ENCODE data around the gene MYLK. TPM values are rescaled to one million over a fixed set of nuclear protein-coding genes. Genes with fewer than 3 reads are reported as not detected.

The MYLK gene
- total and polyA plus RNA-seq, 2 donors (not counting 1 experiment from before 2014, with no cell fraction given) = 0.51 TPM; not detected in 1

DNA sequence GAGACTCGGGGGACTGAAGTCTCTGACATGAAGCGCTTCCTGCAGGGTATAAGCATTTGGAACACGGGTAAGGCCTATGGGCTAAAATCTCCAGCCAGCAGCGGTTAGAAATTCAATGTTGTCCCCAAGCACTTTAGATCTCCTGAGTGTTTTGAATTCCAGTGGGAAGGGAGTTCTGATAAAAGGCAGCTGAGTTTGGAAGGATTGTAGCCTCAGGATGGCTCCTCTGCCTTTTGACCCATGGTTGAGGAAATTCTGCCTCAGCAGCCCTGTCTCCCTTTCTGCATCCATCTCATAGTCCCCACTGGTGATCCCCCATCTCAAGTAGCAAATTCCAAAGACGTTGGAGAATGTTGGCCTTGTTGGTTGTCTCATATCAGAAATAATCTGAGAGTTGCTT, 275.1 kb downstream of the MYLK start:
- no peak overlapping the region for H3K4me3 Mint-ChIP-seq
- no peaks in the 10 kb centered on the region for H3K9me3 ChIP-seq (ENCODE audit: control extremely low read depth in 1 of 3, control insufficient read depth in 2 of 3, insufficient read depth in 1 of 3, low read length in 2 of 3)
- intact Hi-C loops (cut with micrococcal nuclease) = no loop called here
- H3K4me2 ChIP-seq (replicated peaks; ENCODE audit: low read depth, low read length, poor library complexity, severe bottlenecking) = no peak overlapping the region
- H3K4me1 Mint-ChIP-seq = peaks cover 29% of the 10 kb centered on the region
- no peak overlapping the region for H3K9ac ChIP-seq (ENCODE audit: low read length)
- no peaks in the 10 kb centered on the region for H3K27me3 Mint-ChIP-seq
- 78% methylated on average over 4 of the region's 5 CpGs for WGBS (ENCODE audit: insufficient coverage)
- peaks cover 0 to 6% of the 10 kb centered on the region in 2 experiments for H3K36me3 ChIP-seq (replicated peaks in 1 of 2; ENCODE audit: control extremely low read depth in 1 of 2, control insufficient read depth in 1 of 2, extremely low read depth in 1 of 2, insufficient read depth in 2 of 2, low read length in 1 of 2)
- DNase-seq (no peak), ATAC-seq (ENCODE audit: low read depth) (no peak)
- no peak overlapping the region for H3K4me3 ChIP-seq (ENCODE audit: control extremely low read depth in 1 of 5, extremely low read depth in 1 of 5, insufficient read depth in 1 of 5, low read depth in 2 of 5, low read length in 4 of 5)
- no peak overlapping the region for H3K27ac Mint-ChIP-seq
- H4K20me1 ChIP-seq (ENCODE audit: control insufficient read depth, insufficient read depth, low read length, poor library complexity, severe bottlenecking) = no peaks in the 10 kb centered on the region
- peaks cover 11 to 12% of the 10 kb centered on the region in 2 donors for H3K4me1 ChIP-seq (ENCODE audit: control insufficient read depth in 2 of 2, insufficient read depth in 2 of 2, low read length in 2 of 2)
- no peaks in the 10 kb centered on the region for H3K27me3 ChIP-seq (replicated peaks in 1 of 4; ENCODE audit: control extremely low read depth in 1 of 4, control insufficient read depth in 3 of 4, insufficient read depth in 4 of 4, low read length in 3 of 4)
- no peaks in the 10 kb centered on the region for H3K9me3 Mint-ChIP-seq (ENCODE audit: insufficient read depth)
- no peak overlapping the region for H3K27ac ChIP-seq (ENCODE audit: low read length in 2 of 2)
- TF ChIP-seq EZH2 (IDR thresholded peaks at IDR 0.05; ENCODE audit: borderline replicate concordance, insufficient read depth, low read depth, low read length, poor library complexity, severe bottlenecking) = no peak
- TF ChIP-seq, protein P1, sequence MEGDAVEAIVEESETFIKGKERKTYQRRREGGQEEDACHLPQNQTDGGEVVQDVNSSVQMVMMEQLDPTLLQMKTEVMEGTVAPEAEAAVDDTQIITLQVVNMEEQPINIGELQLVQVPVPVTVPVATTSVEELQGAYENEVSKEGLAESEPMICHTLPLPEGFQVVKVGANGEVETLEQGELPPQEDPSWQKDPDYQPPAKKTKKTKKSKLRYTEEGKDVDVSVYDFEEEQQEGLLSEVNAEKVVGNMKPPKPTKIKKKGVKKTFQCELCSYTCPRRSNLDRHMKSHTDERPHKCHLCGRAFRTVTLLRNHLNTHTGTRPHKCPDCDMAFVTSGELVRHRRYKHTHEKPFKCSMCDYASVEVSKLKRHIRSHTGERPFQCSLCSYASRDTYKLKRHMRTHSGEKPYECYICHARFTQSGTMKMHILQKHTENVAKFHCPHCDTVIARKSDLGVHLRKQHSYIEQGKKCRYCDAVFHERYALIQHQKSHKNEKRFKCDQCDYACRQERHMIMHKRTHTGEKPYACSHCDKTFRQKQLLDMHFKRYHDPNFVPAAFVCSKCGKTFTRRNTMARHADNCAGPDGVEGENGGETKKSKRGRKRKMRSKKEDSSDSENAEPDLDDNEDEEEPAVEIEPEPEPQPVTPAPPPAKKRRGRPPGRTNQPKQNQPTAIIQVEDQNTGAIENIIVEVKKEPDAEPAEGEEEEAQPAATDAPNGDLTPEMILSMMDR (IDR thresholded peaks at IDR 0.05) = no peak
- H3K79me2 ChIP-seq (ENCODE audit: control insufficient read depth, insufficient read depth, low read length) = no peaks in the 10 kb centered on the region
- ChIA-PET POLR2A (no interaction called here), CTCF (no interaction called here)
- no peak overlapping the region for H2AFZ ChIP-seq (ENCODE audit: insufficient read depth, low read depth, low read length, poor library complexity, severe bottlenecking)

DNA sequence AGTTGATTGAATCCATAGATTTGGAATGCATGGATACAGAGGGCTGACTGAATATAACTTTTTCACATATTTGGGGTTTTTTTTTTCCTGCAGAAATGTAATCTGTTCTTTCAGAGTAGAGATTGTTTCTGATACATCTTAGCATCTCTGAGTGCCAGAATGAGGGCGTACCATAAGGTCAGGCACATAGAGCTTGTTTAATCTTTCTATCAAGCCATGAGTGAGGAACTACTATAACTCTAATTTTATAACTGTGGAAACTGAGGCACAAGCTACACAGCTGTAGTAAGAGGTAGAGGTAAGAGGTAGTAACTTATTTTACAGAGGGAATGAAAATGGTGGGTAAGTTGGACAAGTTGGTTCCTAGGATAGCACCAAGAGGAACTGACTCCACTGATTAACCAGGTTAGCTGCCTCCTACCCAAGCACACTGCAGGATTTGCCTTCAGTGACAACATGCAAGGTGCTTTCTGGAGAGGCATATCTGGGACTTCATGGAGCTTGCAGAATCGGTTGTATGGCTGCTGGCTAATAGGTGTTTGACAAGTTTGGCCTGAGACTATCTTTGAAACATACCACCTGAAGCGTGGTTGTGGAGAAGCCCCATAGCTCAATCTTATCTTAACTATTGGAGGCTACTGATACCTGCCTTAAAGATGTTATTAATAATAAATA, 275.7 kb downstream of the MYLK start:
- no peaks in the 10 kb centered on the region for H3K27me3 ChIP-seq (replicated peaks in 1 of 4; ENCODE audit: control extremely low read depth in 1 of 4, control insufficient read depth in 3 of 4, insufficient read depth in 4 of 4, low read length in 3 of 4)
- ATAC-seq (ENCODE audit: low read depth) = no peak
- no peak overlapping the region for H3K27ac ChIP-seq (ENCODE audit: low read length in 2 of 2)
- no peaks in the 10 kb centered on the region for H3K9me3 ChIP-seq (ENCODE audit: control extremely low read depth in 1 of 3, control insufficient read depth in 2 of 3, insufficient read depth in 1 of 3, low read length in 2 of 3)
- DNase-seq = no peak
- no peaks in the 10 kb centered on the region for H3K79me2 ChIP-seq (ENCODE audit: control insufficient read depth, insufficient read depth, low read length)
- peaks cover 11 to 12% of the 10 kb centered on the region in 2 donors for H3K4me1 ChIP-seq (ENCODE audit: control insufficient read depth in 2 of 2, insufficient read depth in 2 of 2, low read length in 2 of 2)
- Mint-ChIP-seq H3K4me1 (peaks cover 29% of the 10 kb centered on the region), H3K9me3 (ENCODE audit: insufficient read depth) (no peaks in the 10 kb centered on the region), H3K27ac (no peak overlapping the region), H3K27me3 (no peaks in the 10 kb centered on the region), H3K4me3 (no peak overlapping the region)
- TF ChIP-seq, protein P1 (IDR thresholded peaks at IDR 0.05) = no peak
- TF ChIP-seq EZH2 (IDR thresholded peaks at IDR 0.05; ENCODE audit: borderline replicate concordance, insufficient read depth, low read depth, low read length, poor library complexity, severe bottlenecking) = no peak
- ChIA-PET POLR2A (no interaction called here), CTCF (interaction anchor here (0.6 kb wide), 1 partner anchor 107 kb away, joined by 3 read pairs; no protein-coding TSS in a partner anchor)
- no peak overlapping the region for H3K4me2 ChIP-seq (replicated peaks; ENCODE audit: low read depth, low read length, poor library complexity, severe bottlenecking)
- peaks cover 0 to 6% of the 10 kb centered on the region in 2 experiments for H3K36me3 ChIP-seq (replicated peaks in 1 of 2; ENCODE audit: control extremely low read depth in 1 of 2, control insufficient read depth in 1 of 2, extremely low read depth in 1 of 2, insufficient read depth in 2 of 2, low read length in 1 of 2)
- H3K4me3 ChIP-seq (ENCODE audit: control extremely low read depth in 1 of 5, extremely low read depth in 1 of 5, insufficient read depth in 1 of 5, low read depth in 2 of 5, low read length in 4 of 5) = no peak overlapping the region
- no peak overlapping the region for H2AFZ ChIP-seq (ENCODE audit: insufficient read depth, low read depth, low read length, poor library complexity, severe bottlenecking)
- intact Hi-C loops (cut with micrococcal nuclease) = no loop called here
- WGBS (ENCODE audit: insufficient coverage) = no CpG with 5 or more reads among the region's 3 CpGs
- H4K20me1 ChIP-seq (ENCODE audit: control insufficient read depth, insufficient read depth, low read length, poor library complexity, severe bottlenecking) = no peaks in the 10 kb centered on the region
- no peak overlapping the region for H3K9ac ChIP-seq (ENCODE audit: low read length)

All from B cell (primary cell).